Keratinocyte (primary cell): Measurements from ENCODE around the gene FAIM2.

ENCODE experiments used
- CTCF ChIP-seq, 3 experiments: IDR thresholded peaks in 1 of 3; conservative IDR thresholded peaks in 1 of 3; optimal IDR thresholded peaks in 1 of 3; 2 replicates in 2 of 3; 3 replicates in 1 of 3; pipeline versions ENCODE3 to v1.5.1; 2011; ENCODE audit warnings: low read length in 3 of 3, mild to moderate bottlenecking in 3 of 3, moderate library complexity in 2 of 3, control low read depth in 1 of 3, inconsistent platforms in 1 of 3; ENCODE audit not compliant: insufficient read depth in 2 of 3; ENCODE audit errors: extremely low read depth in 1 of 3
- EZH2 ChIP-seq: IDR thresholded peaks from one replicate; pipeline ENCODE4 v1.6.1; 2012; ENCODE audit warnings: inconsistent platforms, mild to moderate bottlenecking, low read length, moderate library complexity

GRCh38 chr12:49868952-49869815 lies 34.5 kb downstream of the FAIM2 start:
- TF ChIP-seq CTCF (optimal IDR thresholded peaks at IDR 0.05 in 1 of 3, IDR thresholded peaks at IDR 0.05 in 1 of 3, conservative IDR thresholded peaks at IDR 0.05 in 1 of 3; ENCODE audit: extremely low read depth in 1 of 3, insufficient read depth in 2 of 3, low read length in 3 of 3), result no peak
- TF ChIP-seq EZH2, result no peak
